B cell (primary cell): ENCODE results near the gene ARR3. TPM values are rescaled to one million over a fixed set of nuclear protein-coding genes. Genes with fewer than 3 reads are reported as not detected.

ENCODE experiments used
- ATAC-seq: fragments of 200-7000 bp; cut with Tn5 transposase; one replicate; pipeline ENCODE4 v1.10.0; 2021; ENCODE audit warnings: low read depth, mild to moderate bottlenecking, moderate number of reproducible peaks, moderate library complexity
- CTCF ChIA-PET: fragments of 350-600 bp; sonication (Branson Sonifier 250); formaldehyde crosslinking; loops from one replicate; lab custom pipeline; 2021; ENCODE audit warnings: antibody characterized with exemption, inconsistent platforms; lab: Charles Lee
- POLR2A ChIA-PET: fragments of 350-600 bp; sonication (Branson Sonifier 250); formaldehyde crosslinking; loops from one replicate; lab custom pipeline; 2021; ENCODE audit warnings: antibody characterized with exemption; lab: Charles Lee
- DNase-seq: peaks from one replicate; pipeline ENCODE4 v3.0.0; 2013
- H2AFZ ChIP-seq: 2 replicates; pipeline ENCODE4 v1.6.1; 2012; ENCODE audit warnings: mild to moderate bottlenecking, low read depth, low read length; ENCODE audit not compliant: insufficient read depth, poor library complexity, severe bottlenecking
- H3K27ac ChIP-seq, 2 donors: 1 replicate in 1 of 2; 2 replicates in 1 of 2; pipeline ENCODE4 v1.5.1; 2012 to 2013; ENCODE audit warnings: low read length in 2 of 2, mild to moderate bottlenecking in 2 of 2, moderate library complexity in 1 of 2
- H3K27me3 ChIP-seq, 4 experiments: fragments of 200-600 bp in 1 of 4; sonication (generic) in 1 of 4; replicated peaks in 1 of 4; 1 replicate in 2 of 4; 2 replicates in 2 of 4; pipeline versions ENCODE4 v1.6.1 to v1.7.0; 2013 to 2016; ENCODE audit warnings: low read length in 3 of 4, mild to moderate bottlenecking in 2 of 4, mixed read lengths in 1 of 4, moderate library complexity in 1 of 4; ENCODE audit not compliant: insufficient read depth in 4 of 4, control insufficient read depth in 3 of 4; ENCODE audit errors: control extremely low read depth in 1 of 4
- H3K36me3 ChIP-seq, 2 experiments: replicated peaks in 1 of 2; 1 replicate in 1 of 2; 2 replicates in 1 of 2; pipeline versions ENCODE4 v1.6.1 to v1.7.1; 2013; ENCODE audit warnings: low read length in 1 of 2; ENCODE audit not compliant: insufficient read depth in 2 of 2, control insufficient read depth in 1 of 2; ENCODE audit errors: control extremely low read depth in 1 of 2, extremely low read depth in 1 of 2
- H3K4me1 ChIP-seq, 2 donors: fragments of 200-600 bp in 1 of 2; sonication (generic) in 1 of 2; 1 replicate in 1 of 2; 2 replicates in 1 of 2; pipeline versions ENCODE4 v1.5.1 to v1.6.1; 2013 to 2017; ENCODE audit warnings: low read length in 2 of 2; ENCODE audit not compliant: control insufficient read depth in 2 of 2, insufficient read depth in 2 of 2
- H3K4me2 ChIP-seq: replicated peaks from 2 replicates; pipeline ENCODE3; 2012; ENCODE audit warnings: mild to moderate bottlenecking, low read depth, low read length; ENCODE audit not compliant: poor library complexity, severe bottlenecking
- H3K4me3 ChIP-seq, 5 experiments: fragments of 200-600 bp in 1 of 5; sonication (generic) in 1 of 5; 1 replicate in 3 of 5; 2 replicates in 2 of 5; pipeline versions ENCODE4 v1.5.1 to v1.7.0; 2011 to 2016; ENCODE audit warnings: low read length in 4 of 5, mild to moderate bottlenecking in 4 of 5, low read depth in 2 of 5, control low read depth in 1 of 5, moderate library complexity in 1 of 5; ENCODE audit not compliant: insufficient read depth in 1 of 5; ENCODE audit errors: control extremely low read depth in 1 of 5, extremely low read depth in 1 of 5
- H3K79me2 ChIP-seq: fragments of 200-600 bp; sonication (generic); one replicate; pipeline ENCODE4 v1.6.0; 2016; ENCODE audit warnings: low read length; ENCODE audit not compliant: control insufficient read depth, insufficient read depth
- H3K9ac ChIP-seq: fragments of 200-600 bp; sonication (generic); 2 replicates; pipeline ENCODE4 v1.6.1; 2017; ENCODE audit warnings: mild to moderate bottlenecking, low read length, moderate library complexity
- H3K9me3 ChIP-seq, 3 donors: one replicate each; pipeline versions ENCODE4 v1.6.1 to v1.7.1; 2013; ENCODE audit warnings: low read length in 2 of 3; ENCODE audit not compliant: control insufficient read depth in 2 of 3, insufficient read depth in 1 of 3; ENCODE audit errors: control extremely low read depth in 1 of 3
- H4K20me1 ChIP-seq: 2 replicates; pipeline ENCODE4 v1.6.0; 2012; ENCODE audit warnings: mild to moderate bottlenecking, low read length; ENCODE audit not compliant: insufficient read depth, control insufficient read depth, poor library complexity, severe bottlenecking
- H3K27ac Mint-ChIP-seq: one replicate; pipeline ENCODE4 v1.8.0; 2021; ENCODE audit warnings: mixed read lengths
- H3K27me3 Mint-ChIP-seq: one replicate; pipeline ENCODE4 v1.8.0; 2021; ENCODE audit warnings: mixed read lengths
- H3K4me1 Mint-ChIP-seq: one replicate; pipeline ENCODE4 v1.8.0; 2021; ENCODE audit warnings: mixed read lengths
- H3K4me3 Mint-ChIP-seq: one replicate; pipeline ENCODE4 v1.8.0; 2021; ENCODE audit warnings: mixed read lengths
- H3K9me3 Mint-ChIP-seq: one replicate; pipeline ENCODE4 v1.8.0; 2022; ENCODE audit warnings: mixed read lengths; ENCODE audit not compliant: insufficient read depth
- CTCF ChIP-seq: fragments of 200-600 bp; IDR thresholded peaks from one replicate; pipeline ENCODE4 v1.8.0; 2022; ENCODE audit warnings: antibody characterized with exemption, mild to moderate bottlenecking
- EZH2 ChIP-seq: IDR thresholded peaks from 2 replicates; pipeline ENCODE4 v1.6.1; 2012; ENCODE audit warnings: borderline replicate concordance, low read depth, mild to moderate bottlenecking, moderate library complexity, low read length; ENCODE audit not compliant: insufficient read depth, poor library complexity, severe bottlenecking
- WGBS: methylation state at CpG from one replicate; pipeline ENCODE4 v1.1.5; 2013; ENCODE audit warnings: missing lambda C conversion rate; ENCODE audit not compliant: insufficient coverage; 5-methylcytosine and 5-hydroxymethylcytosine counted together
- intact Hi-C: fragments of 100-400 bp; cut with micrococcal nuclease; formaldehyde crosslinking; loops from one replicate; pipeline ENCODE4 v1.10.0; 2022
- polyA plus RNA-seq: library from polyadenylated mRNA; depleted of rRNA; stranded (reverse); fragments of >200 nt; gene quantifications from 2 replicates; pipeline ENCODE4 v1.2.3, GENCODE V29; 2012
- total RNA-seq, 2 donors: library from RNA; stranded (reverse); fragments of 120-200 nt in 1 of 2; gene quantifications; 1 replicate in 1 of 2; 2 replicates in 1 of 2; pipeline versions ENCODE4 v1.2.3 to v1.2.4, GENCODE V29; 2013 to 2022

Gene ARR3
- total and polyA plus RNA-seq, 2 donors (not counting 1 experiment from before 2014, with no cell fraction given): not detected

GRCh38 chrX:70260104-70260503, 8.0 kb upstream of the ARR3 start, which contains the start of gene P2RY4:
Gene P2RY4, minus strand, starts transcription at chrX:70260204. Its CDS starts 580 bp downstream, at chrX:70259624.
- Histone ChIP-seq H3K27me3 (no peaks in the 10 kb centered on the region), H3K9me3 (no peaks in the 10 kb centered on the region), H3K4me1 (no peaks in the 10 kb centered on the region), H3K4me3 (no peak within 1 kb of the TSS), H3K27ac (no peak within 1 kb of the TSS), H3K79me2 (no peaks in the 10 kb centered on the region), H4K20me1 (no peaks in the 10 kb centered on the region), H3K4me2 (no peak within 1 kb of the TSS), H2AFZ (no peak within 1 kb of the TSS), H3K9ac (no peak within 1 kb of the TSS), H3K36me3 (no peaks in the 10 kb centered on the region)
- ChIA-PET CTCF (no interaction called here), POLR2A (no interaction called here)
- H3K27me3 Mint-ChIP-seq: no peaks in the 10 kb centered on the region
- WGBS: no CpG with 5 or more reads among the region's 4 CpGs
- no peak within 1 kb of the TSS for H3K4me3 Mint-ChIP-seq
- H3K4me1 Mint-ChIP-seq: no peaks in the 10 kb centered on the region
- H3K9me3 Mint-ChIP-seq: no peaks in the 10 kb centered on the region
- DNase-seq (no peak), ATAC-seq (no peak)
- intact Hi-C loops: no loop called here
- no peak within 1 kb of the TSS for H3K27ac Mint-ChIP-seq
- TF ChIP-seq CTCF: no peak
- no peak for TF ChIP-seq EZH2

- no peak for DNase-seq
- H3K4me3 ChIP-seq: no peak overlapping the region
- H3K27ac ChIP-seq: no peak overlapping the region
- H3K9ac ChIP-seq: no peak overlapping the region
- no peak for TF ChIP-seq EZH2
- TF ChIP-seq CTCF: peak; percentile 9
- H3K36me3 ChIP-seq: no peaks in the 10 kb centered on the region
- H3K9me3 ChIP-seq: no peaks in the 10 kb centered on the region
- H3K79me2 ChIP-seq: no peaks in the 10 kb centered on the region
- H3K4me1 Mint-ChIP-seq: no peaks in the 10 kb centered on the region
- H3K4me2 ChIP-seq: no peak overlapping the region
- POLR2A ChIA-PET: no interaction called here
- 48% methylated on average over 7 of the region's 7 CpGs for WGBS
- no peaks in the 10 kb centered on the region for H3K9me3 Mint-ChIP-seq
- no peaks in the 10 kb centered on the region for H3K27me3 Mint-ChIP-seq
- H3K27ac Mint-ChIP-seq: no peak overlapping the region
- no peak overlapping the region for H2AFZ ChIP-seq
- no peak overlapping the region for H3K4me3 Mint-ChIP-seq
- no peaks in the 10 kb centered on the region for H3K27me3 ChIP-seq
- no peaks in the 10 kb centered on the region for H3K4me1 ChIP-seq
- no peaks in the 10 kb centered on the region for H4K20me1 ChIP-seq
- ATAC-seq: no peak
- intact Hi-C loops: no loop called here
- CTCF ChIA-PET: interaction anchor here (0.5 kb wide), 2 partner anchors 423 to 949 kb away, joined by 3 read pairs; no protein-coding TSS in a partner anchor
Observed at GRCh38 chrX:70262952-70263567, 5.1 kb upstream of the ARR3 start.
